Measurements from ENCODE around the gene QRICH2. TPM values are rescaled to one million over a fixed set of nuclear protein-coding genes. Genes with fewer than 3 reads are reported as not detected.
A peak's percentile ranks its signal among the peaks of the same experiment; 100 is the strongest.

The QRICH2 gene
- total RNA-seq, 1 donor: 3.6 TPM

DNA sequence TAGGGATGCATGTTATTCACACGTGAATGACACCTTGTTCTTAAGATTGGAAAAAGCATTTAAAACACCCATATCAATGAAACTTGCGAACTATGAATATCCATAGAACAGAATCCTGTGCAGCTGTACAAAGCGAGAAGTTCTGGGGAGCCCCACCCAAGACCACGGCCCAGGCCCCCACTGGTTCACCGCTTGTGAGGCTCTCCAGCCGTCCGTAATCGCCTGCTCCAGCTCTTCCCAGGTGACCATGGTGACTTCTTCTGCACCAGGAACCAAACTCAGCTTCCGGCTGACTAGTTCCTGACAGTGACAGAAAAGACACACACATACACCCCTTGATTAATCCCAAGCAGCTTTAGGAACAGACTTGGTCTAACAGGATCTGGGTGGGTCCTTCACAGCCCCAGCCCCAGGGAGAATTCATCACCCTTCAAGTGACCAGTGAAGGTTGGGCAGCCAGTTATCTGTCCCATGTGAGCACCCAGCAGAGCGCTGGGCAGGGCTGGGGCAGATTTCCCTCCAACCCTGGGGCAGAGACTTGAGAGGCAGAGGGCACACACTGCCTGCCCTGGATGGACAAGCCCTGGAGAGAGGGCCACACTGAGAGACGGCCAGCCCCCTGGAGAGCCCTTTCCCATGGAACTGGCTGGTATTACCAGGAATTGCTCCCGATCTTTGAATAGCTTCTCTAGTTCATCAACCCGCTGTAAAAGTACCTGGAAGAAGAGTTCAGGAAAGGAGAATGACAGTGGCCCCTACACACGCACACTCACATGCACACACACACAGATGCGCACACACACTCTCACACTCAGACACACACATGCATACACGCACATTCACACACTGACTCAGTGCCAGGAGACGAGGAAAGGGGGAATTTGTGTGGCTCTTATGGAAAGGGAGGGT, 3.6 kb downstream of the QRICH2 start:
- H3K4me1 ChIP-seq (ENCODE audit: insufficient read depth, low read length): no peaks in the 10 kb centered on the region
- no peak overlapping the region for H3K4me2 ChIP-seq (ENCODE audit: insufficient read depth, low read length)
- H2AFZ ChIP-seq (ENCODE audit: low read length): no peak overlapping the region
- peak; percentile 60 for DNase-seq (ENCODE audit: insufficient read length, low spot score, missing footprints)
- no peaks in the 10 kb centered on the region for H3K9me3 ChIP-seq (ENCODE audit: low read depth, low read length)
- no peak overlapping the region for H3K27ac ChIP-seq (ENCODE audit: low read depth, low read length)
- no peaks in the 10 kb centered on the region for H3K36me3 ChIP-seq (ENCODE audit: insufficient read depth, low read length)
- no peaks in the 10 kb centered on the region for H3K79me2 ChIP-seq (ENCODE audit: insufficient read depth, low read length)
- no peak overlapping the region for H3K4me3 ChIP-seq (ENCODE audit: insufficient read depth, low read length)
- no peaks in the 10 kb centered on the region for H4K20me1 ChIP-seq (ENCODE audit: insufficient read depth, low read length)
- no peaks in the 10 kb centered on the region for H3K27me3 ChIP-seq (ENCODE audit: insufficient read depth, low read length)
- TF ChIP-seq, protein P1, sequence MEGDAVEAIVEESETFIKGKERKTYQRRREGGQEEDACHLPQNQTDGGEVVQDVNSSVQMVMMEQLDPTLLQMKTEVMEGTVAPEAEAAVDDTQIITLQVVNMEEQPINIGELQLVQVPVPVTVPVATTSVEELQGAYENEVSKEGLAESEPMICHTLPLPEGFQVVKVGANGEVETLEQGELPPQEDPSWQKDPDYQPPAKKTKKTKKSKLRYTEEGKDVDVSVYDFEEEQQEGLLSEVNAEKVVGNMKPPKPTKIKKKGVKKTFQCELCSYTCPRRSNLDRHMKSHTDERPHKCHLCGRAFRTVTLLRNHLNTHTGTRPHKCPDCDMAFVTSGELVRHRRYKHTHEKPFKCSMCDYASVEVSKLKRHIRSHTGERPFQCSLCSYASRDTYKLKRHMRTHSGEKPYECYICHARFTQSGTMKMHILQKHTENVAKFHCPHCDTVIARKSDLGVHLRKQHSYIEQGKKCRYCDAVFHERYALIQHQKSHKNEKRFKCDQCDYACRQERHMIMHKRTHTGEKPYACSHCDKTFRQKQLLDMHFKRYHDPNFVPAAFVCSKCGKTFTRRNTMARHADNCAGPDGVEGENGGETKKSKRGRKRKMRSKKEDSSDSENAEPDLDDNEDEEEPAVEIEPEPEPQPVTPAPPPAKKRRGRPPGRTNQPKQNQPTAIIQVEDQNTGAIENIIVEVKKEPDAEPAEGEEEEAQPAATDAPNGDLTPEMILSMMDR (IDR thresholded peaks at IDR 0.05; ENCODE audit: extremely low read depth, low read depth, low read length): no peak

DNA sequence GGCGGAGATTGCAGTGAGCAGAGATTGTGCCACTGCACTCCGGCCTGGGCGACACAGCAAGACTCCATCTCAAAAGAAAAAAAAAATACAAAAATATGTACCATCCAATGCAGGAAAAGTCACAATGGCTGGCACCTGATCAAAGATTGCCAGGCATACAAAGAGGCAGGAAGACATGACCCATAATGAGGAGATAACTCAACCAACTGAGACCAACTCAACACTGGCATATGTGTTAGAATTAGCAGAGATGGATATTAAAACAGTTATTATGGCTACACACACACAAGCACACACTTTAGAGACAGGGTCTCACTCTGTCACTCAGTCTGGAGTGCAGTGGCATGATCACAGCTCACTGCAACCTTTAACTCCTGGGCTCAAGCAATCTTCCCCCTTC, 10.6 kb downstream of the QRICH2 start:
- Histone ChIP-seq H3K27ac (ENCODE audit: low read depth, low read length) (no peak overlapping the region), H3K36me3 (ENCODE audit: insufficient read depth, low read length) (peaks cover 7% of the 10 kb centered on the region), H2AFZ (ENCODE audit: low read length) (no peak overlapping the region)

DNA sequence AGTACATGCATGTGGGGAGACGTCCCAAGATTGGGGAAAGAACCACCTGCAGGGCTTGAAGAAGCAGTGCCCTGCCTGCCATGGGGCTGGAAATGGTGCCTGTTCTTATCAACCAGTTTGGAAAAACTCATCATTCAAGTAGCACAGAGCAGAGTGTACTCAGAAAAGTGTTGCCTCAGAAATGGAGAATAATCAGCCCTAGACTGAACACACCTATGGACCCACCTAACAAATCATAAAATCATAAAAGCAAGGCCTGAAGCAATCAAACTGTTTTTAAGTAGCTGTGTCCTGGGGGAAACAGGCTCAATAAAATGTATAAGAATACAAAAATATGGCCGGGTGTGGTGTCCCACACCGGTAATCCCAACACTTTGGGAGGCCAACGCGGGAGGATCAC, 11.2 kb downstream of the QRICH2 start:
- no peak for DNase-seq (ENCODE audit: insufficient read length, low spot score, missing footprints)
- peaks cover 7% of the 10 kb centered on the region for H3K36me3 ChIP-seq (ENCODE audit: insufficient read depth, low read length)
- no peaks in the 10 kb centered on the region for H3K4me1 ChIP-seq (ENCODE audit: insufficient read depth, low read length)
- H3K79me2 ChIP-seq (ENCODE audit: insufficient read depth, low read length): no peaks in the 10 kb centered on the region
- no peaks in the 10 kb centered on the region for H4K20me1 ChIP-seq (ENCODE audit: insufficient read depth, low read length)
- H3K27ac ChIP-seq (ENCODE audit: low read depth, low read length): no peak overlapping the region
- no peak overlapping the region for H3K4me3 ChIP-seq (ENCODE audit: insufficient read depth, low read length)
- no peak overlapping the region for H2AFZ ChIP-seq (ENCODE audit: low read length)
- no peak overlapping the region for H3K4me2 ChIP-seq (ENCODE audit: insufficient read depth, low read length)
- H3K9me3 ChIP-seq (ENCODE audit: low read depth, low read length): no peaks in the 10 kb centered on the region
- H3K27me3 ChIP-seq (ENCODE audit: insufficient read depth, low read length): no peaks in the 10 kb centered on the region
- TF ChIP-seq, protein P1 (IDR thresholded peaks at IDR 0.05; ENCODE audit: extremely low read depth, low read depth, low read length): no peak

More for the DNA sequence above, 10.6 kb downstream of the QRICH2 start:
- peak; percentile 70 for DNase-seq (ENCODE audit: insufficient read length, low spot score, missing footprints)
- Histone ChIP-seq H3K4me3 (ENCODE audit: insufficient read depth, low read length) (no peak overlapping the region), H3K79me2 (ENCODE audit: insufficient read depth, low read length) (no peaks in the 10 kb centered on the region), H3K27me3 (ENCODE audit: insufficient read depth, low read length) (no peaks in the 10 kb centered on the region), H4K20me1 (ENCODE audit: insufficient read depth, low read length) (no peaks in the 10 kb centered on the region), H3K4me2 (ENCODE audit: insufficient read depth, low read length) (no peak overlapping the region), H3K4me1 (ENCODE audit: insufficient read depth, low read length) (no peaks in the 10 kb centered on the region), H3K9me3 (ENCODE audit: low read depth, low read length) (no peaks in the 10 kb centered on the region)
- TF ChIP-seq, protein P1 (IDR thresholded peaks at IDR 0.05; ENCODE audit: extremely low read depth, low read depth, low read length): no peak

DNA sequence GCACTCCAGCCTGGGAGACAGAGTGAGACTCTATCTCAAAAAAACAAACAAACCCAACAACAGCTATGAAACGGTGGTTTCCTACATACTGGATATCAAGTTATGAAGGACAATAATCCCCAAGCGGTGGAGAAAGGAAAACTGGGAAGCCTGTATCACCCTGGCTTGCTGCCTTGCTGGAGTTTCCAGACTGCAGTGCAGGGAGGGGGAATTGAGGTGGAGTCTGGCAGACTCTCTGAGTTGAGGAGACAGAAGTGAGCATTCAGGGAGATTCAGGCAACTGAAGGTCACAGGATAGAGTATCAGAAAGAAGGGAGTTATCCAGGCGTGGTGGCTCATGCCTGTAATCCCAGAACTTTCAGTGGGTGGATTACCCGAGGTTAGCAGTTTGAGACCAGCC, 11.9 kb downstream of the QRICH2 start:
- H3K4me2 ChIP-seq (ENCODE audit: insufficient read depth, low read length): no peak overlapping the region
- H3K9me3 ChIP-seq (ENCODE audit: low read depth, low read length): no peaks in the 10 kb centered on the region
- no peak overlapping the region for H2AFZ ChIP-seq (ENCODE audit: low read length)
- DNase-seq (ENCODE audit: insufficient read length, low spot score, missing footprints): peak; percentile 86
- no peak overlapping the region for H3K27ac ChIP-seq (ENCODE audit: low read depth, low read length)
- no peaks in the 10 kb centered on the region for H3K4me1 ChIP-seq (ENCODE audit: insufficient read depth, low read length)
- H3K27me3 ChIP-seq (ENCODE audit: insufficient read depth, low read length): no peaks in the 10 kb centered on the region
- TF ChIP-seq, protein P1 (IDR thresholded peaks at IDR 0.05; ENCODE audit: extremely low read depth, low read depth, low read length): no peak
- H3K4me3 ChIP-seq (ENCODE audit: insufficient read depth, low read length): no peak overlapping the region
- peaks cover 10% of the 10 kb centered on the region for H3K36me3 ChIP-seq (ENCODE audit: insufficient read depth, low read length)
- no peaks in the 10 kb centered on the region for H3K79me2 ChIP-seq (ENCODE audit: insufficient read depth, low read length)
- no peaks in the 10 kb centered on the region for H4K20me1 ChIP-seq (ENCODE audit: insufficient read depth, low read length)
